ENCODE measurements around the gene DALRD3.

DNA sequence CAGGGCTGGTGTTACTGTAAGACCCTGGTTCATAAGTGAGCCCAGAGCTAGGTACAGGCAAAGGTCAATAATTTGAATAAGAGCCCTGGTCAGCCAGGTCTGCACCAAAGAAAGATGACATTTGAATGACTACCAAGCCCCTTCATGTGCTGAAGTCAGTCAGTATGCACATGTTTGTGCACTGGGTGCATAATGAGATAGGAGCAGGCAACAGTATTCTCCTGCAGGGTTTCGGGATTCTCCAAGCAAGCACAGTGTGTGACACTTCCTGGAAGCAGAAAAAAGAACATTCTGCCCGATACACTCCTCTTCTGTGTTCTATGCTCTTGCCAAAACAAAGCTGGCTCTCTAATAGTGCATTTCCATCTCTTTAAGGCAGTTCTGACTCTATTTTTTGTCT, 16.3 kb upstream of the DALRD3 start:
- TF ChIP-seq CTCF (tag by site-specific recombination; IDR thresholded peaks at IDR 0.05): no peak
- no peak for TF ChIP-seq ZNF174 (tag by site-specific recombination; IDR thresholded peaks at IDR 0.05)
- TF ChIP-seq ZNF169 (tag by site-specific recombination; IDR thresholded peaks at IDR 0.05): no peak
- no peak for TF ChIP-seq PRDM2 (tag by site-specific recombination; IDR thresholded peaks at IDR 0.05; ENCODE audit: borderline replicate concordance)

Measured in HEK293 (cell line).